Activated naive CD4-positive, alpha-beta T cell treated with anti-CD3 and anti-CD28 coated beads, Interleukin-2, amount 50 U/mL, for 24 hours (primary cell): ENCODE measurements around the gene DNM3.
"Not testable (repeated sequence)": the region's sequence is repeated elsewhere in the genome, so short reads cannot be mapped to it uniquely, and the experiment has no call there.

Source experiments
- H3K27ac Mint-ChIP-seq: one replicate; pipeline ENCODE4 v1.8.0; 2021; ENCODE audit warnings: mild to moderate bottlenecking, mixed read lengths
- H3K27me3 Mint-ChIP-seq: one replicate; pipeline ENCODE4 v1.8.0; 2021; ENCODE audit warnings: mixed read lengths
- H3K36me3 Mint-ChIP-seq: one replicate; pipeline ENCODE4 v1.8.0; 2021; ENCODE audit warnings: mixed read lengths
- H3K4me1 Mint-ChIP-seq: one replicate; pipeline ENCODE4 v1.8.0; 2021; ENCODE audit warnings: mixed read lengths
- H3K4me3 Mint-ChIP-seq: one replicate; pipeline ENCODE4 v1.8.0; 2021; ENCODE audit warnings: mild to moderate bottlenecking, mixed read lengths
- H3K9me3 Mint-ChIP-seq: one replicate; pipeline ENCODE4 v1.8.0; 2021; ENCODE audit warnings: mixed read lengths

The DNM3 gene

DNA sequence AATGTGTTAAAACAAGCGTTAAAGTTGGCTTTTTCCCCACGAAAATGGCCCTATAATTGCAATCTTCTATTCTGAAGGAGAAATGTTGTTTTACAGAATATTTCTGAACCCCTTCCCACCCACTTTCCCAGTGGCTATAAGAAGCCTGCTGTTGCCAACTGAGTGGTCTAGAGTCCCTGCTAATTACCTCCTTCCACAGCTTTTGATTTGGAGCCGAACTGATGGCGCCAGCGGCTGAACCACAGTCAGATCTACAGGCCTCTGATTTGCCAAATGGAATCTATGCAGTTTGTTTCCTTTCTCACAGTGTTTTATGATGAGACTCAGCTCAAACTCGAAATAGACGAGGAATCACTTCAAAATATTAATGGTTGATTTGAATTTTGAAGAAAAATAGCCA, 503.1 kb downstream of the DNM3 start:
- Mint-ChIP-seq H3K4me3 (no peak overlapping the region), H3K27ac (no peak overlapping the region), H3K36me3 (peaks cover 12% of the 10 kb centered on the region), H3K4me1 (peaks cover 21% of the 10 kb centered on the region), H3K27me3 (no peaks in the 10 kb centered on the region), H3K9me3 (peaks cover 15% of the 10 kb centered on the region)

DNA sequence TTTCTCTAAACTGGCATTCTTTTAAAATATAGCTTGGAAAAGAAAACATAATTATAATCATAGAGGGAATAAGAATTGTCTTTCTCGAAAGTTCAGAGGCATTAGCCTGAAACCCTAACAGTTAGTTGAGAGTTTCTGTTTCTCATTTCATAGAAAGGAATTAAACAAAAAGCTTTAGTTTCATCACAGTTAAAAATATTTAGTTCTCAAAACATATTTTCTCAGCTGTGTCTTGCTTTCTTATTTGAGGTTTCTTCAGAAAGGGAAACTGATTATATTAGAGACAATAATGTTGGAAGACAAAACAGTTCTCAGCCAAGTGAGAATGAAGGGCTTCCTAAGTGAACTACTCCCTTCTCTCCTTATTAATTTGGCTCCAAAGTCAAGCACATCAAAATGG, 503.8 kb downstream of the DNM3 start:
- Mint-ChIP-seq H3K36me3 (peaks cover 9% of the 10 kb centered on the region), H3K4me1 (peaks cover 18% of the 10 kb centered on the region), H3K4me3 (no peak overlapping the region), H3K9me3 (peaks cover 15% of the 10 kb centered on the region), H3K27ac (no peak overlapping the region), H3K27me3 (no peaks in the 10 kb centered on the region)

DNA sequence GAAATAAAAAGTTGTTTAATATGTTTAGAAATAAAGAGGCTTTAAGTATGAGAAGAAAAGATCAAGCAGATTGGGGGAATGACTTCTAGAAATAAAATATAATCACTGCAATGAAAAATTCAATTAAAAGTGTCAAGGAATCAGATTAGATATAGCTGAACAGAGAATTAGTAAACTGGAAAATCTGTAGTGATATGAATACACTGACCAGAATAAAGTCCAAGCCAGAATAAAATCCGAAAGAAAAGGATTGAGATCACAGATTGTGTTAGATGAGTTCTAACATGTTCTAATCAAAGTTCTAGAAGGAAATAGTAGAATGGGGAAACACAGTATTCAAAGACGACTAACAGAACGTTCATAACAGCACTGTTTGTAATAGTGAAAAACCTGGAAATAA, 506.1 kb downstream of the DNM3 start:
- peaks cover 9% of the 10 kb centered on the region for H3K36me3 Mint-ChIP-seq
- no peak overlapping the region for H3K4me3 Mint-ChIP-seq
- H3K27me3 Mint-ChIP-seq: no peaks in the 10 kb centered on the region
- H3K4me1 Mint-ChIP-seq: peaks cover 15% of the 10 kb centered on the region
- peaks cover 15% of the 10 kb centered on the region for H3K9me3 Mint-ChIP-seq
- H3K27ac Mint-ChIP-seq: no peak overlapping the region

DNA sequence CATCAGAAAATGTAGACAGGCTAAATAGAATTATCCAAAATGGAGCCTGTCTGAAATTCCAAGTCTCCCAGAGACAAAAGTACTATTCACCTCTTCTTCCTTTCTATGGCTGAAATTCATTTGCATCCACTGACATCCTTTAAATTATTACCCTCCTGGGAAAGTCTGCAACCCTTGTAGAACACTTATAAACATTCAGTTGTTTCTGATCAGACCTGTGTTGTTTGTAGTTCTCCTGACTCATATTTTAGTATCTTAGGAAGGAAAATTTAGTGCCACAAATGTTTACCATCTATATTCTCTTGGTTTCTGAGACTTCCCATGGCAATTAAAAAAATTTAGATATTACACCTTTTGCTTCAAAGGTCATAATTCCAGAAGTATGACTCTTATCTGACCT, 509.6 kb downstream of the DNM3 start:
- Mint-ChIP-seq H3K27me3 (no peaks in the 10 kb centered on the region), H3K27ac (no peak overlapping the region), H3K36me3 (peaks cover 9% of the 10 kb centered on the region), H3K4me3 (no peak overlapping the region), H3K9me3 (peaks cover 15% of the 10 kb centered on the region), H3K4me1 (peaks cover 20% of the 10 kb centered on the region)

DNA sequence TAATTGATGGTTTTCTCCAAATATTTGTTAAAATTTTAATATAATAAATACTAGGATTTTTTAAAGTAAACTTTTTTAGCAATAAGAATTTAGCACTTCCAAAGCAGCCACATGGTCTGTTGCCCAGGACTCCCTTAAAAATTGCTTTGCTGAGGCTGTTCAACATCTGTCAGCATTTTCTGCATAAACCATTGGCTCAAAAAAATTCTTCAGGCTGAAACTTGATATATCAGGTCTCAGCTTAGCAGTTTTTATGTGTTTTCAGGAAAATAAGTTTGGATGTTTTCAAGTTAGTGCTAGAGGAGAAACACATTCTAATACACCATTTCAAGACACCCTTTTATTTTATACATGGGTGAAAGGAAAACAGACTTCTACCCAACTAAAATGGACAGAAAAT, 510.0 kb downstream of the DNM3 start:
- Mint-ChIP-seq H3K4me3 (no peak overlapping the region), H3K27ac (no peak overlapping the region), H3K36me3 (peaks cover 9% of the 10 kb centered on the region), H3K4me1 (peaks cover 23% of the 10 kb centered on the region), H3K27me3 (no peaks in the 10 kb centered on the region), H3K9me3 (peaks cover 15% of the 10 kb centered on the region)

DNA sequence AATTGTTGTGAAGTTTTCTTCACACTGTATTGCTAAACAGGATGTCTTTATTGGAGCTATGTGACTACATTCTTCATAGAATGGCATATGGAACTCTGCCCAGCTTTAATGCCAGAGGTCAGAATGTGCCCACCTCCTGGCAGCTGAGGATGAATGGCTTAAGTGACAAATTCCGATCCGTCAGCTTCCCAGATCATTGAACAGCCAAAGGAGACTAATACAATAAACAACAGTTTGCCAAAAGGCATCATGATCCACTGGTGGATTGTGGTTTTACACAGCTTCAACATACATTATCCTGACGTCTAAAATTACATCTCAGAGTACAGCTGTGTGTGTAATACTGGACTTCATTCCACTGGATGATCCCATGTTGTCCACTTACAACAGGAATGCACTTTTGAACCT, 510.5 kb downstream of the DNM3 start:
- peaks cover 28% of the 10 kb centered on the region for H3K4me1 Mint-ChIP-seq
- no peak overlapping the region for H3K4me3 Mint-ChIP-seq
- peaks cover 9% of the 10 kb centered on the region for H3K36me3 Mint-ChIP-seq
- H3K9me3 Mint-ChIP-seq: peaks cover 18% of the 10 kb centered on the region
- H3K27ac Mint-ChIP-seq: no peak overlapping the region
- no peaks in the 10 kb centered on the region for H3K27me3 Mint-ChIP-seq

DNA sequence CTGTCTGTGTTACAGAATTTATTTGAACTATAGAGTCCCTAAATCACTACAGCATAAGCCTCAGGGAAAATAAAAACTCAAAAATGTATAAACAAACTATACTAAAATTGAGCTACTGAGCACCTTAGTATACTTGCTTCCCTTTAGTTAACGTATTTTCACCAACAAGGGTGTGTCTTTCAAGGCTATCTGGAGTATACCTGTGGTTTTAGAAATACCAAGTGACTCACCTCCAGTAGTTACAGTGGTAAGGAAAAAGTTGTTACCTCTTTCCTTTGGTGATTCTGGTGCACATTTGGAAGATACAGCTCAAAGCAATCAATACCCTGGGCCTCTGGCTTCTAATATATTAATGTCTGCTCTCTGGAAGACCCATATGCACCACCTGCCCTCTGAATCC, 511.1 kb downstream of the DNM3 start:
- H3K36me3 Mint-ChIP-seq: peaks cover 5% of the 10 kb centered on the region
- H3K4me3 Mint-ChIP-seq: no peak overlapping the region
- peaks cover 34% of the 10 kb centered on the region for H3K4me1 Mint-ChIP-seq
- H3K27me3 Mint-ChIP-seq: no peaks in the 10 kb centered on the region
- peaks cover 16% of the 10 kb centered on the region for H3K9me3 Mint-ChIP-seq
- no peak overlapping the region for H3K27ac Mint-ChIP-seq

DNA sequence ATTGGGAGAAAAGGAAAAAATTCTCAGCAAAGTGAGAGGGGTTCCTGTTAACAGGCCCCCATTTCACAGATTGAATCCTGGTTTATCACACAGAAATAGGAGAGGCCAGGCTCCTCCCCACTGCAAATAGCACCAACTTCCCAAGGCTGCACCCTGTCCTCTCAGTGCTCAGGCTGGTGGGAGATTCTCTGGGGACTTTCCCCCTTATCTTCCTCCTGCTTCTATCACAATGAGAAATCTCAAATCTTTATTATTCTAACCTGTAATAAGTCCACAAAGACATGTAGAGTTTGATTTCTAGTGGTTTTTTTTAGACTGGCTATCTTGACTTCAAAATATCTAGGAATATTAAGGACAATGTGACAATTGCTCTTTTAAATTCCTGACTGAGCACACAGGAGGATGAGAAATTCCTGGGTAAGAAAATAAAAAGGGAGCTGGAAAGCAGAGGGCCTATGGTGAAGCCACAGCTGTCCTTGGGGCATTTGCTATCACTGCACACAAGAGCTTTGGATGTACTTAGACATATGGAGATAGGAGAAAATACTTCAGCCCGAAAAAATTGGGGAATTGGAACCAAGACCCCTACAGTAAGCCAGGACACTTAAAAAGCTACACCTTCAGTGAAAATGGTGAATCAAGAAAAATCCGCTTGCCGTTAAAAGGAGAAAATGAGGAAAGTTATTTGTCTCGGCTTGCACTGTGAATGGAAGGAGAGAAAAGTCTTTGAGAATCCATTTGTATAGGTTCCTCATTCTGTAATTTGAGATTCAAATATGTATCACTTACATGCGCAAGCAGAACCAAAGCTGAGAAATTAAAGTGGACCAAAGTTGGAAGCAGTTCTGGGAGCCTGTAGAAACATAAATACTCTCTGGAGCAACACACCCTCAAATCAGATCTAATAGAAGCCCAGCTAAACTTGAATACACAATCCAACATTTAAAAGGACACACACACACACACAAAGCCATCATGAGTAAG, 513.3 kb downstream of the DNM3 start:
- peaks cover 56% of the 10 kb centered on the region for H3K4me1 Mint-ChIP-seq
- H3K36me3 Mint-ChIP-seq: no peaks in the 10 kb centered on the region
- no peaks in the 10 kb centered on the region for H3K27me3 Mint-ChIP-seq
- no peak overlapping the region for H3K4me3 Mint-ChIP-seq
- H3K27ac Mint-ChIP-seq: peak overlapping the region; percentile 24
- H3K9me3 Mint-ChIP-seq: peaks cover 7% of the 10 kb centered on the region

DNA sequence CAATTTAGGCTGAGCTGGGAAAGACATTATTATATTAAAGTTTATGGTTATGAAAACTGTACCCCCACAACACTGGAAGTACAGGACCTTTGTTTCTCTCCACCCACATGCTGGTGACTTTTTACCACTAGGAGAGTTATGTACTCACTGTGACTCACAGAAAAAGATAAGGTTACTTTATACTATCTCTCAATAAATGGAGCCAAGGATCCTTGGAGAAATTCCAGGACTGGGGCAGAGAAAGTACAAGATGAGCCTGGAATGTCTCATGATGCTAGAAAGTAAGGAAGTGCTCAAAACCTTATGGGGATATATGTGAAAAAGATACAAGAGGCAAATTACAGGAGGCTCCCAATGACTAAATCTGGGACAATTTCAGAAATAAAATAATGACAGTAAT, 515.3 kb downstream of the DNM3 start:
- Mint-ChIP-seq H3K4me1 (peaks cover 58% of the 10 kb centered on the region), H3K9me3 (peaks cover 7% of the 10 kb centered on the region), H3K4me3 (peak overlapping the region; percentile 59), H3K27me3 (no peaks in the 10 kb centered on the region), H3K27ac (peak overlapping the region; percentile 81), H3K36me3 (no peaks in the 10 kb centered on the region)

DNA sequence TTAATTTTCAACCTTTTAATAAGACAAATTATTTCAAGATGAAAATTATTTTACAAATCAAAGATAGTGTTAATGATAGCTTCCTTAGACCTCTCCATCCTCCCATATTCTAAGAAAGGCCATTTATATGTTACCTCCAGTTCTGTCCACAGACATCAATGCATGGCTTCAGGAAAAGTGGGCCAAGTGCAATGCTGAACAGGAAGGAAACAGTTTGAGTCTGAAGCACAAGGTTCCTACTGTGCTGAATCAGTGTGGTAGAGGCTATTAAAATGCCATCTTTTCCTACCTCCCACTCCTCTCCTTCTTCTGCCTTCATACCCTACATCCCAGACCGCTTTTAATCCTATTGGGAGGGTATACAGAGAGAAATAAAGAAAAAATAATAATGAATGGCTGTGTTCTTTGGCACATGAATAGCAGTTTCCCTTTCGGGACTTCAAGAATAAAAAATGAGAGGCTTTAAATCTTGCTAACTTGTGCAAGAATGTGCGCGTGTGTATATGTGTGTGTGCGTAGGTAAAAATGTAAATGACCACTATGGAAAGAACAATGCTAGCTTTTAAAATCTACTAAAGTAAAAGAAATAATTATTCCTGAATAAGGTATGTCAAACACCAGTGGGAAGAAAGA, 516.6 kb downstream of the DNM3 start:
- Mint-ChIP-seq H3K9me3 (peaks cover 7% of the 10 kb centered on the region), H3K27me3 (no peaks in the 10 kb centered on the region), H3K36me3 (no peaks in the 10 kb centered on the region), H3K4me1 (peaks cover 53% of the 10 kb centered on the region), H3K4me3 (peak overlapping the region; percentile 51), H3K27ac (peak overlapping the region; percentile 92)

DNA sequence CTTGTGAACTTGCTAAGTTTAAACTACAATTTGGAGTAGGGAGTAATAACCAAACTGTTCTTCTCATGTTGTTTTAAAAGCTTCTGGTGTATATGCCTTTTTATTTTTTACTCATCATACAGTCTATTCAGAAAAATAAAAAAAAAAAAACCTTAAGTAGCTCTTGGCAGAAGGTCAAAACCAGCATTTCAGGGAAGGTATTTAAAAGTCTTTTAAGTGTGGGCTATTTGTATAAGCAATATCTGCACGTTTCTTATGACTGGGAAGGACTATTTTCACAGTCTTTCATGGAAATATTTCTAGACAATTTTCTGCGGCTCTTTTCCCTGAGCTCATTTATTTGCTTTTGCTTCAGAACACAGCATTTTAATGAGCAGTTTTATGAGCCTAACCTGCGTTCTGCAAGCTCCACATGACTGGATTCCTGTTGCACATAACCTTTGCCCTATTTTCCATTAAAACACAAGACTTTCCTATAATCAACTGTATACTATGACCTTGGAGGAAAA, 518.2 kb downstream of the DNM3 start:
- no peak overlapping the region for H3K27ac Mint-ChIP-seq
- peaks cover 7% of the 10 kb centered on the region for H3K9me3 Mint-ChIP-seq
- peaks cover 43% of the 10 kb centered on the region for H3K4me1 Mint-ChIP-seq
- H3K4me3 Mint-ChIP-seq: no peak overlapping the region
- no peaks in the 10 kb centered on the region for H3K36me3 Mint-ChIP-seq
- no peaks in the 10 kb centered on the region for H3K27me3 Mint-ChIP-seq

DNA sequence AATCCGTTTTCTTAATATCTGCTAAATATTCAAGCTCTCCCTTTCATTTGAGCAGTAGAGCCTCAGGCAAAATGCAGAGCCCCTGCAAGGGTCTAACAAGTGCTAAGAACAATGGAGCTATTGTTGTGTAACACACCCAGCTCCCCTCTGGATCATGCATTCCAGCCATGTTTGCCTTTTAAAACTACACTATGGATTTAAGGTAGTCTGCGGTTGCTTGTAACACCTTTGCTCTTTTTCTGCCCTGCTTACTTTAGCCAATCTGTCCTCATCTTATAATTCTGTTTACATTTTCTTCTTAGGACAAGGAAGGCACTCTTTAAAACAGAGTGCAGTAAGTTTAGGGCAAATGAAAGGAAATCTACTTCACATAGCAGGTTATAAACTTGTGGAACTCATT, 519.2 kb downstream of the DNM3 start:
- Mint-ChIP-seq H3K9me3 (peaks cover 7% of the 10 kb centered on the region), H3K27me3 (no peaks in the 10 kb centered on the region), H3K4me1 (peaks cover 41% of the 10 kb centered on the region), H3K27ac (no peak overlapping the region), H3K36me3 (no peaks in the 10 kb centered on the region), H3K4me3 (no peak overlapping the region)

DNA sequence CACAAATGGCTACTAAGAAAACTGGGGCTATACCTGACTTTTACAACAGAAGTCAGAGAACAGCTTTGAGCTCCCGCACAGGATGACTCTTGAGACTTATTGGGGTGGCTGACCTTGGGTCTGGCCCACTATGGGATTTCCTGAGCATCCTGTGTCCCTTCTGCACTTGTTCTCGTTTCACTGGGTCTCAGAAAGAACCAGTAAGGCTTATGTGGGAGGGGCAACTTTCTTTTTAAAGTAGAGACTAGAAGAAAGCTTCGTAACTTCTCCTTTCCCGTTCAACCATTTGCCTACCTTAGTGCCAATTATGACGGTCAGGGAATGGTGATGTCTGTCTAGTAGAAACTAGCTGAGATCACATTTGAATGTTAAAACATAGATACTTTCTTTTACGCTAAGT, 519.7 kb downstream of the DNM3 start:
- peaks cover 37% of the 10 kb centered on the region for H3K4me1 Mint-ChIP-seq
- H3K27me3 Mint-ChIP-seq: no peaks in the 10 kb centered on the region
- H3K36me3 Mint-ChIP-seq: no peaks in the 10 kb centered on the region
- no peak overlapping the region for H3K4me3 Mint-ChIP-seq
- H3K27ac Mint-ChIP-seq: no peak overlapping the region
- peaks cover 7% of the 10 kb centered on the region for H3K9me3 Mint-ChIP-seq

DNA sequence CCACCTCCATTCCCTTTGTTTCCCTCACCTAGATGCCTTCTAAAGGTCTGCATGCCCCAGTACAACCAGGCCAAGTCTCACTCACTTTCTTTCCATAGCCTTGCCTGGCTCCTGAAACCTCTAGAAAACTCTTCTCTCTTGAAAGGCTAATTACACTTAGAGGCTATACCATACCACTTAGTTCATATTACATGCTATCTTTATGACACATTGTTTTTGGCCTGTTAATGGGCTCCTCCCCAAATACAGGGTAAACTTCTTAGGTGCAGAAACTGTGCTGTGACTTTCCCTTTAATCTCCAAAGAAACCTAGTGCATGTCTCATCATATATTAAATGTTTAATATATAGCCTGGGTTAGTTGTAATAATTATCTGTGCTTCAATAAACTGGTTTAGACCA, 522.6 kb downstream of the DNM3 start:
- H3K4me1 Mint-ChIP-seq: peaks cover 9% of the 10 kb centered on the region
- H3K27me3 Mint-ChIP-seq: no peaks in the 10 kb centered on the region
- H3K4me3 Mint-ChIP-seq: no peak overlapping the region
- peaks cover 9% of the 10 kb centered on the region for H3K36me3 Mint-ChIP-seq
- H3K27ac Mint-ChIP-seq: no peak overlapping the region
- peaks cover 6% of the 10 kb centered on the region for H3K9me3 Mint-ChIP-seq

DNA sequence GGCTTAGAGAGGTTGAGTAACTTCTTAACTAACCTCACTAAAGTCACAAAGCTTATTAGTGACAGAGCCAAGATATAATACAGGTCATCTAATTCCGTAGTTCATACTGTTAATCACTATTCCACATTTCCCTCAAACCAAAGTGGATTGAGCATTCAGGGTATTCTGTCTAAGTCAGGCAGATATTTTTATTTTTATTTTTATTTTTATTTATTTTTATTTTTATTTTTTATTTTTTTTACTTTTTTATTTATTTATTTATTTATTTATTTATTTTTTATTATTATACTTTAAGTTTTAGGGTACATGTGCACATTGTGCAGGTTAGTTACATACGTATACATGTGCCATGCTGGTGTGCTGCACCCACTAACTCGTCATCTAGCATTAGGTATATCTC, 530.3 kb downstream of the DNM3 start:
- H3K9me3 Mint-ChIP-seq, H3K27ac Mint-ChIP-seq, H3K4me1 Mint-ChIP-seq, H3K4me3 Mint-ChIP-seq, H3K36me3 Mint-ChIP-seq, H3K27me3 Mint-ChIP-seq: not testable (repeated sequence)

DNA sequence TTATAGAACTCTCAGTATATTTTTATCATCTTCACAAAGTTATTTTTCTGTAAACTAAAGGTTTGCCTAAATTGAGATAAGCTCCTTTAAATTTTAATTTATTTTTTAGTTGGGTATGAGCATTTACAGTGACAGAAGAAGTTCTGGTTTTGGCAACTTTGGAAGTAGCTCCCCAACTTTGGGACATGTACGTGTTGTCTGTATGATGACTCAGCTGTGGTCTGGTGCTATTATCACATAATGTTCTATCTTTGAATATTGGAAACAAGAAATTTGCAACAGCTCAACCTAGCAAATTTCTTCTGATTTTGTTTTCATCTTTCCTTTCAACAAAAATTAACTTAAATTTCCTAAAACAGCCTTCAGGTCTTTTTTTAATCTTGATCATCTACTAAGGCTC, 532.6 kb downstream of the DNM3 start:
- H3K27ac Mint-ChIP-seq: no peak overlapping the region
- no peaks in the 10 kb centered on the region for H3K9me3 Mint-ChIP-seq
- H3K36me3 Mint-ChIP-seq: peaks cover 1% of the 10 kb centered on the region

More for the DNA sequence above, 532.6 kb downstream of the DNM3 start:
- peaks cover 15% of the 10 kb centered on the region for H3K4me1 Mint-ChIP-seq
- H3K27me3 Mint-ChIP-seq: no peaks in the 10 kb centered on the region
- no peak overlapping the region for H3K4me3 Mint-ChIP-seq
